CD14-positive monocyte (primary cell): Measurements from ENCODE around the gene SLC25A21. TPM values are rescaled to one million over a fixed set of nuclear protein-coding genes. Genes with fewer than 3 reads are reported as not detected.

ENCODE experiments used
- DNase-seq, 3 donors: peaks; one replicate each; pipeline ENCODE4 v3.0.0-alpha.2; 2011 to 2022
- H2AFZ ChIP-seq: 2 replicates; pipeline ENCODE4 v1.6.0; 2012; ENCODE audit warnings: mild to moderate bottlenecking, low read depth, low read length, inconsistent platforms; ENCODE audit not compliant: insufficient read depth, poor library complexity, severe bottlenecking
- H3K27ac ChIP-seq, 2 donors: 1 replicate in 1 of 2; 2 replicates in 1 of 2; pipeline ENCODE4 v1.5.1; 2012 to 2013; ENCODE audit warnings: low read length in 2 of 2, control low read depth in 1 of 2, inconsistent platforms in 1 of 2, low read depth in 1 of 2, mild to moderate bottlenecking in 1 of 2
- H3K27me3 ChIP-seq, 2 donors: one replicate each; pipeline versions ENCODE4 v1.6.0 to v1.6.1; 2011 to 2013; ENCODE audit warnings: low read length in 2 of 2; ENCODE audit not compliant: control insufficient read depth in 2 of 2, insufficient read depth in 2 of 2
- H3K36me3 ChIP-seq, 2 donors: replicated peaks in 1 of 2; 1 replicate in 1 of 2; 2 replicates in 1 of 2; pipeline versions ENCODE4 v1.5.1 to v1.6.1; 2012 to 2013; ENCODE audit warnings: low read length in 2 of 2, control low read depth in 1 of 2, inconsistent platforms in 1 of 2, mild to moderate bottlenecking in 1 of 2; ENCODE audit not compliant: insufficient read depth in 2 of 2, control insufficient read depth in 1 of 2
- H3K4me1 ChIP-seq, 2 donors: 1 replicate in 1 of 2; 2 replicates in 1 of 2; pipeline versions ENCODE4 v1.5.1 to v1.6.1; 2012 to 2013; ENCODE audit warnings: low read length in 2 of 2, control low read depth in 1 of 2, inconsistent platforms in 1 of 2, mild to moderate bottlenecking in 1 of 2, moderate library complexity in 1 of 2; ENCODE audit not compliant: insufficient read depth in 2 of 2, control insufficient read depth in 1 of 2
- H3K4me2 ChIP-seq: replicated peaks from 2 replicates; pipeline ENCODE3; 2012; ENCODE audit warnings: low read length, moderate library complexity, mild to moderate bottlenecking; ENCODE audit not compliant: poor library complexity, severe bottlenecking; ENCODE audit errors: extremely low read depth
- H3K4me3 ChIP-seq, 3 experiments: fragments of 200-600 bp in 1 of 3; sonication (generic) in 1 of 3; replicated peaks in 1 of 3; 1 replicate in 2 of 3; 2 replicates in 1 of 3; pipeline ENCODE4 v1.5.1; 2011 to 2013; ENCODE audit warnings: low read length in 3 of 3, mild to moderate bottlenecking in 3 of 3, control low read depth in 2 of 3, low read depth in 2 of 3, inconsistent platforms in 1 of 3, moderate library complexity in 1 of 3
- H3K79me2 ChIP-seq: 2 replicates; pipeline ENCODE4 v1.6.0; 2012; ENCODE audit warnings: mild to moderate bottlenecking, control low read depth, inconsistent platforms, low read length, moderate library complexity; ENCODE audit not compliant: insufficient read depth
- H3K9ac ChIP-seq: 2 replicates; pipeline ENCODE4 v1.6.0; 2017; ENCODE audit warnings: low read length, mild to moderate bottlenecking; ENCODE audit not compliant: insufficient read depth, poor library complexity, severe bottlenecking
- H3K9me3 ChIP-seq, 2 donors: replicated peaks in 1 of 2; 1 replicate in 1 of 2; 2 replicates in 1 of 2; pipeline versions ENCODE4 v1.5.1 to v1.6.1; 2012 to 2013; ENCODE audit warnings: low read length in 2 of 2, control low read depth in 1 of 2; ENCODE audit not compliant: control insufficient read depth in 1 of 2, insufficient read depth in 1 of 2
- H4K20me1 ChIP-seq: 2 replicates; pipeline ENCODE4 v1.6.0; 2012; ENCODE audit warnings: mild to moderate bottlenecking, low read length, control low read depth, moderate library complexity; ENCODE audit not compliant: insufficient read depth
- H3K27ac Mint-ChIP-seq, 7 donors: one replicate each; pipeline ENCODE4 v1.8.0; 2020; ENCODE audit warnings: mild to moderate bottlenecking in 7 of 7, mixed read lengths in 7 of 7, moderate library complexity in 6 of 7, inconsistent platforms in 2 of 7
- H3K27me3 Mint-ChIP-seq, 3 donors: one replicate each; pipeline ENCODE4 v1.8.0; 2021 to 2022; ENCODE audit warnings: low read depth in 3 of 3, mild to moderate bottlenecking in 3 of 3, mixed read lengths in 3 of 3, moderate library complexity in 3 of 3, inconsistent platforms in 1 of 3
- H3K36me3 Mint-ChIP-seq, 2 donors: one replicate each; pipeline ENCODE4 v1.8.0; 2020; ENCODE audit warnings: mixed read lengths in 2 of 2, inconsistent platforms in 1 of 2, mild to moderate bottlenecking in 1 of 2
- H3K4me1 Mint-ChIP-seq: one replicate; pipeline ENCODE4 v1.8.0; 2020; ENCODE audit warnings: mild to moderate bottlenecking, mixed read lengths
- H3K4me3 Mint-ChIP-seq, 2 donors: one replicate each; pipeline ENCODE4 v1.8.0; 2020; ENCODE audit warnings: mild to moderate bottlenecking in 2 of 2, mixed read lengths in 2 of 2, moderate library complexity in 1 of 2
- H3K9me3 Mint-ChIP-seq, 7 donors: one replicate each; pipeline ENCODE4 v1.8.0; 2020 to 2022; ENCODE audit warnings: mixed read lengths in 7 of 7, mild to moderate bottlenecking in 6 of 7, moderate library complexity in 6 of 7, inconsistent platforms in 2 of 7
- CTCF ChIP-seq: fragments of 200-600 bp; IDR thresholded peaks from one replicate; pipeline ENCODE4 v1.8.0; 2022; ENCODE audit warnings: antibody characterized with exemption, mild to moderate bottlenecking
- WGBS: methylation state at CpG from one replicate; pipeline ENCODE4 v1.1.5; 2013; ENCODE audit warnings: missing lambda C conversion rate; ENCODE audit not compliant: insufficient coverage; 5-methylcytosine and 5-hydroxymethylcytosine counted together
- intact Hi-C, 2 donors: fragments of 100-400 bp; cut with micrococcal nuclease; formaldehyde crosslinking; loops; one replicate each; pipeline versions ENCODE4 v1.15.0 to v1.15.1; 2023
- polyA plus RNA-seq, 3 donors: library from polyadenylated mRNA; depleted of rRNA in 1 of 3; unstranded in 2 of 3; stranded (reverse) in 1 of 3; fragments of 300-500 nt in 2 of 3; fragments of >200 nt in 1 of 3; fragmentation: Illumina TruSeq in 2 of 3; gene quantifications; 1 replicate in 2 of 3; 2 replicates in 1 of 3; pipeline ENCODE4 v1.2.3, GENCODE V29; 2012 to 2021

Gene SLC25A21
- polyA plus RNA-seq, 3 donors: not detected

- Histone ChIP-seq H3K4me2 (no peak overlapping the region), H3K36me3 (no peaks in the 10 kb centered on the region), H3K9me3 (no peaks in the 10 kb centered on the region), H3K27me3 (no peaks in the 10 kb centered on the region), H3K9ac (no peak overlapping the region), H3K4me1 (no peaks in the 10 kb centered on the region), H3K4me3 (no peak overlapping the region), H4K20me1 (no peaks in the 10 kb centered on the region), H3K79me2 (no peaks in the 10 kb centered on the region), H3K27ac (no peak overlapping the region), H2AFZ (no peak overlapping the region)
- no peak for TF ChIP-seq CTCF
- no CpG with 5 or more reads among the region's 2 CpGs for WGBS
- no peaks in the 10 kb centered on the region for H3K36me3 Mint-ChIP-seq
- intact Hi-C loops: no loop called here
- no peaks in the 10 kb centered on the region for H3K4me1 Mint-ChIP-seq
- H3K27me3 Mint-ChIP-seq: peaks cover 0 to 1% (median 0%) of the 10 kb centered on the region in 3 donors
- peaks cover 0 to 4% (median 0%) of the 10 kb centered on the region in 7 donors for H3K9me3 Mint-ChIP-seq
- no peak overlapping the region for H3K4me3 Mint-ChIP-seq
- no peak for DNase-seq
- no peak overlapping the region for H3K27ac Mint-ChIP-seq
Measured at GRCh38 chr14:36925094-36925493, 247.3 kb downstream of the SLC25A21 start.

DNA sequence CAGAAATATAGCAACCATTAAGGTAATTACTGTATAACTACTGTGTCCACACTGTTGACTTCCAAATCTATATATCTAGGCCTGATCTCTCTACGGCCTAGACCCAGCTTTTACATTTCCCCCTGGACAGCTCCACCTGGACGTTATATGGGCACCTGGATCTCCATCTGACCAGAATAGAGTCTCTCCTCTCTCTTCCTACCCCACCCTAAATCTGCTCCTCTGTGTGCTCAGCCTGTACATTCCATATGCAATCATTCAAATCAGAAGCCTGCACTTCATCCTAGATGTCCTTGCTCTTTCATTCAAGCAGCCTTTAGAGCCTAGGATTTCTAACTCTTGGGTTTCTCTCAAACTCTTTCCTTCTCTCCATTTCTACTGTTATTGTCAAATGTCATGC is 255.7 kb downstream of the SLC25A21 start:
- H3K4me3 ChIP-seq: no peak overlapping the region
- no peaks in the 10 kb centered on the region for H4K20me1 ChIP-seq
- H3K36me3 ChIP-seq: no peaks in the 10 kb centered on the region
- no peaks in the 10 kb centered on the region for H3K9me3 ChIP-seq
- no peaks in the 10 kb centered on the region for H3K4me1 ChIP-seq
- H3K27ac ChIP-seq: no peak overlapping the region
- no peak for TF ChIP-seq CTCF
- H3K4me2 ChIP-seq: no peak overlapping the region
- intact Hi-C loops: no loop called here
- WGBS: 81% methylated on average over 2 of the region's 2 CpGs
- H3K9ac ChIP-seq: no peak overlapping the region
- Mint-ChIP-seq H3K4me1 (no peaks in the 10 kb centered on the region), H3K9me3 (peaks cover 0 to under 1% (median 0%) of the 10 kb centered on the region in 7 donors), H3K4me3 (no peak overlapping the region), H3K27me3 (peaks cover 0 to 2% (median 0%) of the 10 kb centered on the region in 3 donors), H3K27ac (no peak overlapping the region), H3K36me3 (no peaks in the 10 kb centered on the region)
- no peak for DNase-seq
- no peaks in the 10 kb centered on the region for H3K27me3 ChIP-seq
- H2AFZ ChIP-seq: no peak overlapping the region
- H3K79me2 ChIP-seq: no peaks in the 10 kb centered on the region
